Renal pelvis (tissue), 4 donors: ENCODE data around the gene ADCY7. TPM values are rescaled to one million over a fixed set of nuclear protein-coding genes. Genes with fewer than 3 reads are reported as not detected.

Source experiments
- DNase-seq: peaks from one replicate; pipeline ENCODE4 v3.0.0-alpha.2; 2013
- polyA plus RNA-seq, 3 donors: library from polyadenylated mRNA; unstranded; fragments of 120-200 nt; gene quantifications; one replicate each; pipeline ENCODE4 v1.2.1, GENCODE V29; 2013; ENCODE audit not compliant: insufficient read length in 3 of 3

The ADCY7 gene
- polyA plus RNA-seq, 3 donors: 8.1 to 9.3 (median 8.2) TPM

GRCh38 chr16:50278251-50278650, 11.9 kb downstream of the ADCY7 start:
- DNase-seq: no peak

- DNase-seq: no peak
Measured at GRCh38 chr16:50279504-50279865, 13.1 kb downstream of the ADCY7 start.

GRCh38 chr16:50280932-50281331, 14.6 kb downstream of the ADCY7 start:
- no peak for DNase-seq

GRCh38 chr16:50281391-50282009, 15.1 kb downstream of the ADCY7 start:
- no peak for DNase-seq

GRCh38 chr16:50282010-50282538, 15.7 kb downstream of the ADCY7 start:
- DNase-seq: no peak

- DNase-seq: no peak
Measured at GRCh38 chr16:50282955-50283631, 16.7 kb downstream of the ADCY7 start.

- DNase-seq: no peak
Measured at GRCh38 chr16:50284131-50284911, 18.0 kb downstream of the ADCY7 start.

- DNase-seq: no peak
Measured at GRCh38 chr16:50285406-50286003, 19.2 kb downstream of the ADCY7 start.

GRCh38 chr16:50286681-50287080, 20.3 kb downstream of the ADCY7 start:
- no peak for DNase-seq

GRCh38 chr16:50288026-50288425, 21.7 kb downstream of the ADCY7 start:
- no peak for DNase-seq

GRCh38 chr16:50288920-50289319, 22.6 kb downstream of the ADCY7 start:
- no peak for DNase-seq

- no peak for DNase-seq
Measured at GRCh38 chr16:50289950-50290764, 23.8 kb downstream of the ADCY7 start.

- no peak for DNase-seq
Measured at GRCh38 chr16:50290856-50291255, 24.5 kb downstream of the ADCY7 start.

GRCh38 chr16:50291719-50292565, 25.6 kb downstream of the ADCY7 start:
- no peak for DNase-seq

- no peak for DNase-seq
Measured at GRCh38 chr16:50292566-50292948, 26.2 kb downstream of the ADCY7 start.

- DNase-seq: no peak
Measured at GRCh38 chr16:50293041-50293783, 26.9 kb downstream of the ADCY7 start.

GRCh38 chr16:50293994-50294855, 27.9 kb downstream of the ADCY7 start:
- no peak for DNase-seq

- DNase-seq: no peak
Measured at GRCh38 chr16:50294955-50295354, 28.6 kb downstream of the ADCY7 start.
